Activated naive CD4-positive, alpha-beta T cell treated with anti-CD3 and anti-CD28 coated beads for 36 hours (primary cell): Measurements from ENCODE around the gene OPTC. TPM values are rescaled to one million over a fixed set of nuclear protein-coding genes. Genes with fewer than 3 reads are reported as not detected.
"Not testable (repeated sequence)": the region's sequence is repeated elsewhere in the genome, so short reads cannot be mapped to it uniquely, and the experiment has no call there.

Experiments
- CTCF ChIA-PET: fragments of 350-600 bp; sonication (Branson Sonifier 250); formaldehyde crosslinking; loops from one replicate; lab custom pipeline; 2021; ENCODE audit warnings: antibody characterized with exemption; lab: Charles Lee
- DNase-seq: peaks from one replicate; pipeline ENCODE4 v3.0.0-alpha.2; 2020
- H3K27ac Mint-ChIP-seq: one replicate; pipeline ENCODE4 v1.8.0; 2021; ENCODE audit warnings: mild to moderate bottlenecking, mixed read lengths
- H3K27me3 Mint-ChIP-seq: one replicate; pipeline ENCODE4 v1.8.0; 2021; ENCODE audit warnings: low read depth, mixed read lengths
- H3K36me3 Mint-ChIP-seq: one replicate; pipeline ENCODE4 v1.8.0; 2021; ENCODE audit warnings: low read depth, mixed read lengths
- H3K4me1 Mint-ChIP-seq: one replicate; pipeline ENCODE4 v1.8.0; 2021; ENCODE audit warnings: low read depth, mixed read lengths
- H3K4me3 Mint-ChIP-seq: one replicate; pipeline ENCODE4 v1.8.0; 2021; ENCODE audit warnings: mild to moderate bottlenecking, moderate library complexity, mixed read lengths
- H3K9me3 Mint-ChIP-seq: one replicate; pipeline ENCODE4 v1.8.0; 2021; ENCODE audit warnings: mixed read lengths
- intact Hi-C: fragments of 100-400 bp; cut with micrococcal nuclease; formaldehyde crosslinking; loops from one replicate; pipeline ENCODE4 v1.15.1; 2023
- total RNA-seq, 2 experiments: library from RNA; stranded (reverse); gene quantifications; one replicate each; pipeline ENCODE4 v1.2.3, GENCODE V29; 2021

The OPTC gene
- total RNA-seq, 2 experiments from 2014 or later, result not detected

GRCh38 chr1:203466906-203467549 is 26.9 kb upstream of the OPTC start:
- CTCF ChIA-PET, result interaction anchor here (1.5 to 1.7 kb wide), 3 partner anchors 21 to 200 kb away, joined by 4 to 9 read pairs (median 5); no protein-coding TSS in a partner anchor
- H3K4me3 Mint-ChIP-seq, H3K9me3 Mint-ChIP-seq, H3K27me3 Mint-ChIP-seq, intact Hi-C loops, H3K4me1 Mint-ChIP-seq, H3K27ac Mint-ChIP-seq, H3K36me3 Mint-ChIP-seq, DNase-seq: not testable (repeated sequence)

GRCh38 chr1:203467550-203467921 is 26.4 kb upstream of the OPTC start:
- no peak for DNase-seq
- Mint-ChIP-seq H3K4me3 (no peak overlapping the region), H3K36me3 (no peaks in the 10 kb centered on the region), H3K27ac (no peak overlapping the region), H3K27me3 (no peaks in the 10 kb centered on the region), H3K9me3 (no peaks in the 10 kb centered on the region), H3K4me1 (no peaks in the 10 kb centered on the region)
- CTCF ChIA-PET, result interaction anchor here (1.5 to 1.7 kb wide), 2 partner anchors 20 to 200 kb away, joined by 5 to 9 read pairs; no protein-coding TSS in a partner anchor
- intact Hi-C loops, result no loop called here

GRCh38 chr1:203468326-203468725 is 25.6 kb upstream of the OPTC start:
- CTCF ChIA-PET, result interaction anchor here (0.9 kb wide), 1 partner anchor 20 kb away, joined by 4 read pairs; no protein-coding TSS in a partner anchor
- intact Hi-C loops, result no loop called here
- Mint-ChIP-seq H3K27me3 (no peaks in the 10 kb centered on the region), H3K36me3 (no peaks in the 10 kb centered on the region), H3K4me1 (no peaks in the 10 kb centered on the region), H3K4me3 (no peak overlapping the region), H3K27ac (no peak overlapping the region), H3K9me3 (no peaks in the 10 kb centered on the region)
- DNase-seq, result no peak

GRCh38 chr1:203470240-203470639 is 23.7 kb upstream of the OPTC start:
- Mint-ChIP-seq H3K4me3 (no peak overlapping the region), H3K27me3 (peaks cover 3% of the 10 kb centered on the region), H3K4me1 (no peaks in the 10 kb centered on the region), H3K27ac (no peak overlapping the region), H3K36me3 (no peaks in the 10 kb centered on the region), H3K9me3 (no peaks in the 10 kb centered on the region)
- no peak for DNase-seq
- intact Hi-C loops, result no loop called here
- CTCF ChIA-PET, result no interaction called here

GRCh38 chr1:203471841-203472240 is 22.1 kb upstream of the OPTC start:
- H3K27me3 Mint-ChIP-seq, result peaks cover 5% of the 10 kb centered on the region
- no peaks in the 10 kb centered on the region for H3K9me3 Mint-ChIP-seq
- intact Hi-C loops, result no loop called here
- H3K27ac Mint-ChIP-seq, result no peak overlapping the region
- CTCF ChIA-PET, result interaction anchor here (0.8 to 1.3 kb wide), 2 partner anchors 16 to 57 kb away, joined by 3 read pairs; no protein-coding TSS in a partner anchor
- no peaks in the 10 kb centered on the region for H3K36me3 Mint-ChIP-seq
- DNase-seq, result no peak
- no peak overlapping the region for H3K4me3 Mint-ChIP-seq
- no peaks in the 10 kb centered on the region for H3K4me1 Mint-ChIP-seq

GRCh38 chr1:203473281-203473680 is 20.7 kb upstream of the OPTC start:
- intact Hi-C loops, result no loop called here
- no peaks in the 10 kb centered on the region for H3K9me3 Mint-ChIP-seq
- H3K27ac Mint-ChIP-seq, result no peak overlapping the region
- no peaks in the 10 kb centered on the region for H3K36me3 Mint-ChIP-seq
- no peak for DNase-seq
- H3K4me3 Mint-ChIP-seq, result no peak overlapping the region
- H3K4me1 Mint-ChIP-seq, result no peaks in the 10 kb centered on the region
- peaks cover 5% of the 10 kb centered on the region for H3K27me3 Mint-ChIP-seq
- CTCF ChIA-PET, result interaction anchor here (1.4 kb wide), 1 partner anchor 133 kb away, joined by 3 read pairs; no protein-coding TSS in a partner anchor

- Mint-ChIP-seq H3K36me3 (no peaks in the 10 kb centered on the region), H3K27me3 (peaks cover 5% of the 10 kb centered on the region), H3K9me3 (no peaks in the 10 kb centered on the region), H3K4me3 (no peak overlapping the region), H3K4me1 (no peaks in the 10 kb centered on the region), H3K27ac (no peak overlapping the region)
- DNase-seq, result no peak
- intact Hi-C loops, result no loop called here
- CTCF ChIA-PET, result interaction anchor here (1.3 kb wide), 1 partner anchor 133 kb away, joined by 4 read pairs; no protein-coding TSS in a partner anchor
These were observed 20.1 kb upstream of the OPTC start for GRCh38 chr1:203473781-203474305.

GRCh38 chr1:203475012-203475981 is 18.7 kb upstream of the OPTC start, which contains the start of gene PRELP:
Gene PRELP, plus strand, starts transcription at chr1:203475806. Its CDS starts 7,379 bp downstream, at chr1:203483185.
- no peak for DNase-seq
- Mint-ChIP-seq H3K27me3 (peaks cover 5% of the 10 kb centered on the region), H3K4me1 (no peaks in the 10 kb centered on the region), H3K36me3 (no peaks in the 10 kb centered on the region), H3K9me3 (no peaks in the 10 kb centered on the region), H3K27ac (no peak within 1 kb of the TSS), H3K4me3 (no peak within 1 kb of the TSS)
- intact Hi-C loops, result no loop called here
- CTCF ChIA-PET, result interaction anchor here (0.7 to 1.3 kb wide), 3 partner anchors 29 to 208 kb away, joined by 3 to 4 read pairs (median 4); no protein-coding TSS in a partner anchor

- H3K4me1 Mint-ChIP-seq, result no peaks in the 10 kb centered on the region
- no peaks in the 10 kb centered on the region for H3K9me3 Mint-ChIP-seq
- H3K27me3 Mint-ChIP-seq, result peaks cover 5% of the 10 kb centered on the region
- intact Hi-C loops, result no loop called here
- no peaks in the 10 kb centered on the region for H3K36me3 Mint-ChIP-seq
- no peak for DNase-seq
- no peak overlapping the region for H3K4me3 Mint-ChIP-seq
- H3K27ac Mint-ChIP-seq, result no peak overlapping the region
- CTCF ChIA-PET, result interaction anchor here (0.6 to 4.0 kb wide), 5 partner anchors 11 to 137 kb away, joined by 3 to 17 read pairs (median 4); no protein-coding TSS in a partner anchor
These were observed 17.6 kb upstream of the OPTC start for GRCh38 chr1:203476216-203476814.

GRCh38 chr1:203477748-203478147 is 16.2 kb upstream of the OPTC start:
- CTCF ChIA-PET, result interaction anchor here (0.6 to 4.0 kb wide), 5 partner anchors 10 to 211 kb away, joined by 3 to 17 read pairs (median 4); no protein-coding TSS in a partner anchor
- no peaks in the 10 kb centered on the region for H3K9me3 Mint-ChIP-seq
- no peaks in the 10 kb centered on the region for H3K36me3 Mint-ChIP-seq
- intact Hi-C loops, result no loop called here
- H3K27ac Mint-ChIP-seq, result no peak overlapping the region
- H3K4me3 Mint-ChIP-seq, result no peak overlapping the region
- H3K4me1 Mint-ChIP-seq, result no peaks in the 10 kb centered on the region
- H3K27me3 Mint-ChIP-seq, result peaks cover 5% of the 10 kb centered on the region
- no peak for DNase-seq

GRCh38 chr1:203478231-203478630 is 15.7 kb upstream of the OPTC start:
- Mint-ChIP-seq H3K36me3 (no peaks in the 10 kb centered on the region), H3K27me3 (peaks cover 5% of the 10 kb centered on the region), H3K4me3 (no peak overlapping the region), H3K9me3 (no peaks in the 10 kb centered on the region), H3K4me1 (no peaks in the 10 kb centered on the region), H3K27ac (no peak overlapping the region)
- DNase-seq, result no peak
- CTCF ChIA-PET, result interaction anchor here (0.8 to 4.0 kb wide), 3 partner anchors 10 to 211 kb away, joined by 4 to 17 read pairs (median 4); no protein-coding TSS in a partner anchor
- intact Hi-C loops, result no loop called here
